KOPT-K1 (cell line): ENCODE measurements around the gene B4GAT1.
"Not testable (repeated sequence)": the region's sequence is repeated elsewhere in the genome, so short reads cannot be mapped to it uniquely, and the experiment has no call there.

Source experiments
- H3K27ac ChIP-seq: fragments of 200-600 bp; sonication (generic); 2 replicates; pipeline ENCODE4 v1.5.1; 2016; ENCODE audit warnings: antibody characterized with exemption, mild to moderate bottlenecking, low read depth, low read length; ENCODE audit not compliant: poor library complexity, severe bottlenecking
- H3K36me3 ChIP-seq: fragments of 200-600 bp; sonication (generic); 2 replicates; pipeline ENCODE4 v1.5.1; 2017; ENCODE audit warnings: antibody characterized with exemption, mild to moderate bottlenecking, low read length, moderate library complexity; ENCODE audit not compliant: insufficient read depth
- H3K9me3 ChIP-seq: fragments of 200-600 bp; sonication (generic); 2 replicates; pipeline ENCODE4 v1.5.1; 2017; ENCODE audit warnings: antibody characterized with exemption, low read length, mild to moderate bottlenecking; ENCODE audit not compliant: insufficient read depth, poor library complexity, severe bottlenecking

The B4GAT1 gene

DNA sequence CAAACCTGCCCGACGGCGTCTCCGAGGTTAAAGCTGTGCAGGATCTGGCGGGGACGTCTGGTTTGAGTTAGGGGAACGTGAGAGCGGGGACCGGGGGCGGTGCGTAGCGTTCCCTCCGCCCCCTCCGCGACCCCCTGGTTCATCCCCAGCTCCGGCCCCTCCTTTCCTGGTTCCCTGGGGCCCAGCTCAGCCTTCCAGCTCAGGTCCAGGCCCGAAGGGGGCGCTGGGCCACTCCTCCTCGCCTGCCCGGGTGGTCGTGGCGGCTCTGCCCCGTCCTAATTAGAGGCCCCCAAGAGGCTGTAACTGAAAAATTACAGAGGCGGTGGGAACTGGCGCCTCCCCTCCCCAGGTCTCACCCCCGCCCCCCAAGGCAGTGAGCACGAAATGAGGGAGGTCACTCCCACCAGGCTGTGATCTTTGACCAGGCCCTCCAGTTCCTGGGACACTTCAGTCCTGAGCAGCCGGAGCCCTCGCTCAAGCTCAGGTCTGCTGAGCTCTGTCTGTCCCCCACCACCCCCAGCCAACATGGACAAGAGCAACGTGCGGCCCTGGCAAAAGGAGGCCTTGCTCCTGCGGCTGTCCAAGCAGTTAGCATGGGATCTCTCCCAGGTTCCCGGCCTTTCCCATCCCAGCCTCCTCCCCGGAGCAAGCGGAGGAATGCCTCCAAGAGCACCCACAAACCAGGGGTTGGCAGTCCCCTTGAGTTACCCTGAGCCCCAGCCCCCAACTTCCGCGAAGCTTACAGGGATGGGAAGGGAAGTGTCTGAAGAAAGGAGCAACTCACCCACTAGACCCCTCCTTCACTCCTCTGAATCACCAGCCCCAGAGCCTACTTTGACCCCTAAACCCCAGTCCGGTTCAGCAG, 33.9 kb downstream of the B4GAT1 start:
- H3K36me3 ChIP-seq, result no peaks in the 10 kb centered on the region
- H3K9me3 ChIP-seq, result no peaks in the 10 kb centered on the region
- peak overlapping the region; percentile 88 for H3K27ac ChIP-seq

GRCh38 chr11:66312549-66313320, 34.7 kb downstream of the B4GAT1 start:
- H3K9me3 ChIP-seq, result no peaks in the 10 kb centered on the region
- peak overlapping the region; percentile 88 for H3K27ac ChIP-seq
- H3K36me3 ChIP-seq, result no peaks in the 10 kb centered on the region

DNA sequence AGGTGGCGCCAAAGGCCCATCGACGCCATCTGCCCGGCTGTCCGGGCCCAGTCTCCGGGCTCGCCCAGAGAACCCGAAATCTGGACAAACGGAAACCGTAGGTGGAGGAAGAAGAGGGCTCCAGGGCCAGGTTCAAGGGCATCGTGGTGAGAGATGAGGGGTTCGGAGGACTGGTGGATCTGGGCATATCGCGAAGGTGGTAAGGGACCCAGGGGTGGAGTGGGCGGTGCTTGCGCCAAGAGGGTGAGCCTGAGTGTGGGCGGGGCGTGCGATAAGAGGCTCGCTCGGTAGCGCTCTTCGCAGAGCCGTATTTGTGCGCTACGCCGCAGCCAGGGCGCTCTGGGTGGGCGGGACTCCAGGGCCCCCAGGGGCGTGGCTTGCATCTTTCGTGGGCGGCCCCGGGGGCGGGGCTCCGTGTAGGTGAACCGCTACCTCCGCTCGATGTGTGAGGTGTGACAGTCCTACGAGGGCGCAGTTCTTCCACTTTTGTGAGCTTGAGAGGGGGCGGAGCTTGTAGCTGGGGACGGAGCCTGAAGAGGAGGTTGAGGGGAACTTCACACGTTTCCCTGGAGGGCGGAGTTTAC, 35.4 kb downstream of the B4GAT1 start:
- H3K36me3 ChIP-seq, result no peaks in the 10 kb centered on the region
- H3K9me3 ChIP-seq, result no peaks in the 10 kb centered on the region
- peak overlapping the region; percentile 64 for H3K27ac ChIP-seq

- no peaks in the 10 kb centered on the region for H3K9me3 ChIP-seq
- H3K27ac ChIP-seq, result peak overlapping the region; percentile 64
- H3K36me3 ChIP-seq, result no peaks in the 10 kb centered on the region
These were observed 35.9 kb downstream of the B4GAT1 start for GRCh38 chr11:66311470-66311964.

DNA sequence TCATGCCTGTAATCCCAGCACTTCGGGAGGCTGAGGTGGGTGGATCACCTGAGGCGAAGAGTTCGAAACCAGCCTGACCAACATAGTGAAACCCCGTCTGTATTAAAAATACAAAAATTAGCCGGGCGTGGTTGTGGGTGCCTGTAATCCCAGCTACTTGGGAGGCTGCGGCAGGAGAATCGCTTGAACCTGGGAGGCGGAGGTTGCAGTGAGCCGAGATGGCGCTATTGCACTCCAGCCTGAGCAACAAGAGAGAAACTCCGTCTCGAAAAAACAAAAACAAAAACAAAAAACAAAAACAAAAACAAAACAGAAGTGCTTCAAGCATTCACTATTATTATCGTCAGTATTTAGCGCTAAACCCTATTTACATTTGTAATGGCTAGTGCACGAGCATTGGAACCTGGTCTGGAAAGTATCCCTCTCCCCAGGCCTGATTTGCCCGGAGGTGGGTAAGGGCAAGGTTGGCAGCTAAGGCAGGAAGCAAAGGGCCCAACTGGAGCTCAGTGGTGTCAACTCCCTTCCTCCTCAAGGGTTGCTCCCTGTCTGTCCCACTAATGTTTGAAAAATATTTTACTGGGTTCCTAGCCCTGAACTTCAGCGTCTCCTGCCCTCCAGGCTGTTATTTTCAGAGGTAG, 36.5 kb downstream of the B4GAT1 start:
- not testable (repeated sequence) for H3K27ac ChIP-seq, H3K36me3 ChIP-seq, H3K9me3 ChIP-seq

- H3K36me3 ChIP-seq, result no peaks in the 10 kb centered on the region
- no peaks in the 10 kb centered on the region for H3K9me3 ChIP-seq
- H3K27ac ChIP-seq, result no peak overlapping the region
These were observed 37.1 kb downstream of the B4GAT1 start for GRCh38 chr11:66310324-66310723.

DNA sequence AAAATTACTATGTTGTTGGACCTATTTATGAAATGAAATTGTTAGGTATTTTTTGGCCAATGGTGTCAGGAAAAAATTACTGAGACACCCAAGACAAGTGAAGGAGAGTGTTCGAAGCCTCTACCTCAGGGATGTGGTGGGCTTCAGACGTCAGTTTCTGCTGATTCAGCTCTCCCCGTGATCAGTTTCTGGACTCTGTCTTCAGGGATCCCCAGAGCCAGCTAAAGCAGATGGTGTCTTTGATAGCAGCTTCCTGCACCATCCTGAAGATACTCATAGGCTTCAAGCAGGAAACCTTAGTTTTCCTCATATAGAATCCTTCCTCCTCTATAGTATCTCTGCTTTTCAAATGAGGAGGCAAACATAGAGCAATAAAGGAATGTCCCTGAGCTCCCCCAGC, 38.0 kb downstream of the B4GAT1 start:
- H3K9me3 ChIP-seq, result no peaks in the 10 kb centered on the region
- no peak overlapping the region for H3K27ac ChIP-seq
- no peaks in the 10 kb centered on the region for H3K36me3 ChIP-seq

DNA sequence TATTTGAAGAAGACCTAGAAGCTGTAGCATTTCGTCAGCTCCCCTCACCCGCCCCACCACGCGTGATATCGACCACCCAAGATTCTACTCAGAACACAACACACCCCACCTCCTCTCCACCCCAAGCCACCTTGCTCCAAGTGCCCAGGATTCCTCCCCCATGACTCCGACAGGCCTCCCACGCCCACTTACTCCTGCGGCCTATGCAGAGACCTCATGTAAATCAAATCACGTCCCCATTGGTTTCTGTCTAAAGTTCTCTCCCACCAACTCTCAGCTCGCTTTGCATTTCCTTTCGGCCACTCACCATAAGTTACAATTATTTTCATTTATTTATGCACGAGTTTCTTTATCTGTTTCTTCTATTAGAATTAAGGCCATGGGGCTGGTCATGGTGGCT, 44.8 kb downstream of the B4GAT1 start:
- no peaks in the 10 kb centered on the region for H3K9me3 ChIP-seq
- no peaks in the 10 kb centered on the region for H3K36me3 ChIP-seq
- no peak overlapping the region for H3K27ac ChIP-seq

DNA sequence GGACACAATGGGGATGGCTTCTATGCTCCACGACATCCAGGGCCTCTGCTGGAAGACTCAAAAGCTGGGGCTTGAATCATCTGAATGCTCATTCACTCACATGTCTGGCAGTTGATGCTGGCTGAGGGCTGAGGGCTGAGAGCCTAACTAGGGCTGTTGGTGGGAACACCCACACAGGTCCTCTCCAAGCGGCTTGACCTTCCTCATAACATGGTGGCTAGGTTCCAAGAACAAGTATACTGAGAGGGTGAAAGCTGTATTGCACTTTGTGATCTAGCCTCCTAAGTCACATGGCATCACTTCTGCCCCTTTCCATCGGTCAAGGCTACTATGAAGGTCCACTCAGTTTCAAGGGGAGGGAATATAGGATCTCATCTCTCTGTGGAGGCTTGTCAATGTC, 48.2 kb downstream of the B4GAT1 start:
- H3K27ac ChIP-seq, result no peak overlapping the region
- no peaks in the 10 kb centered on the region for H3K36me3 ChIP-seq
- no peaks in the 10 kb centered on the region for H3K9me3 ChIP-seq

- no peak overlapping the region for H3K27ac ChIP-seq
These were observed 49.8 kb downstream of the B4GAT1 start for GRCh38 chr11:66297610-66298009.

More at GRCh38 chr11:66297610-66298009, 49.8 kb downstream of the B4GAT1 start:
- Histone ChIP-seq H3K9me3 (no peaks in the 10 kb centered on the region), H3K36me3 (no peaks in the 10 kb centered on the region)
